ENCODE data around the gene CACNA1H.

The CACNA1H gene

DNA sequence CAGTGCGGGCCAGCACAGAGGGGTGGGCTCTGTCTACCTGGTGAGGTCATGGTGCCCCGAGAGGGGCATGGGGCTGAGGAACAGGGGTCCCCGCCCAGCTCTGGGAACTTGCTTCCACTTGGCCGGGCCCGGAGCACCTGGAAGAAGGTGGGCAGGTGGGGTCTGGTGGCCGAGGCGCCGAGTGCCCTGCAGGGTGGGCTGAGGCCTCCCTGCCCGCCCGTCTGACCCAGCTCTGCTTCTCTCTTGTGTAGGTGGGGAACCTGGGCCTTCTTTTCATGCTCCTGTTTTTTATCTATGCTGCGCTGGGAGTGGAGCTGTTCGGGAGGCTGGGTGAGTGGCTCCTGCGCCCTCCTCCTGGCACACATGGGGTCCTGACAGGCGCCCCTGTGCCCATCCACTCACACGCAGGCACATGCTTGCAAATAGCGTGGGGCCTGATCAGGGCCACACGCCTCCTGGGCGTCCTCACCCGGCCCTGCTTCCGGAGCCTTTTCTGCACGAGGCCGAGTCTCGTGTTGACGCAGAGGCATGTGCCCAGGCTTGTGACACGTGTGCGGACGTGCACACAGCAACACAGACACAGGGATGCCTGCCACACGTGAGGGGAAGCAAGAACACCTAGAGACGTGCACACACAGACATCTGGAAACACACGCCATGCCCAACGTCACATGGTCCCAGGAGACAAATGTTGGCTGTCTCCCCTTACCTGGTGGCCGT, 63.9 kb downstream of the CACNA1H start:
- Histone ChIP-seq H4K20me1 (ENCODE audit: insufficient read depth) (no peaks in the 10 kb centered on the region), H3K27me3 (ENCODE audit: insufficient read depth, low read depth) (peaks cover 97% of the 10 kb centered on the region), H3K36me3 (ENCODE audit: insufficient read depth) (no peaks in the 10 kb centered on the region)

DNA sequence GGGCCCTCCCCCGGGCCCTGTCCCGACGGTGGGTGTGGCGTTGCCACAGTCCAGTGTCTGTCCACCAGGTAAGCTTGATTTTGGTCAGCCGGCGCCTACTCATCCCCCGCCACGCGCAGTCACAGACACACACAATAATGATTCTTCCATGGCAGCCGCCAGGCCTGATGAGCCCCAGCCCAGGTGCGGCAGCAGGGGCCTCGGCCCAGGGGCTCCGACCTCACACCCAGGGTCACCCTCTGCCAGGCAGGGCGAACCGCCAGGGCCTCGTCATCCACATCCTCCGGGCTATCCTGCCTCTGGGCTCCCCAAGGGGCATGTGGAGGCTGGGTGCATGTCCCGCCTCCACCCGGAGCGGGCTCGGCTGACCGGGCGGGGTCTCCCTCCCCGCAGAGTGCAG, 64.6 kb downstream of the CACNA1H start:
- H3K79me2 ChIP-seq (ENCODE audit: insufficient read depth, low read depth) = no peaks in the 10 kb centered on the region
- no peak overlapping the region for H3K4me3 ChIP-seq (IDR thresholded peaks at IDR 0.05; ENCODE audit: insufficient read depth, low read depth, low read length)
- H3K27ac ChIP-seq = no peak overlapping the region
- H3K9ac ChIP-seq = no peak overlapping the region
- no peak overlapping the region for H3K4me2 ChIP-seq
- no peaks in the 10 kb centered on the region for H3K4me1 ChIP-seq (ENCODE audit: low read depth, poor library complexity, severe bottlenecking)
- H2AFZ ChIP-seq (ENCODE audit: low read depth) = no peak overlapping the region
- peaks cover 97% of the 10 kb centered on the region for H3K27me3 ChIP-seq (ENCODE audit: insufficient read depth, low read depth)
- no peaks in the 10 kb centered on the region for H3K36me3 ChIP-seq (ENCODE audit: insufficient read depth)
- H4K20me1 ChIP-seq (ENCODE audit: insufficient read depth) = no peaks in the 10 kb centered on the region
- no peak for TF ChIP-seq CTCF (conservative IDR thresholded peaks at IDR 0.05; ENCODE audit: low read depth, low read length)

More for the DNA sequence above, 63.9 kb downstream of the CACNA1H start:
- Histone ChIP-seq H3K79me2 (ENCODE audit: insufficient read depth, low read depth) (no peaks in the 10 kb centered on the region), H3K9ac (no peak overlapping the region), H2AFZ (ENCODE audit: low read depth) (no peak overlapping the region), H3K27ac (no peak overlapping the region), H3K4me2 (no peak overlapping the region), H3K4me3 (IDR thresholded peaks at IDR 0.05; ENCODE audit: insufficient read depth, low read depth, low read length) (no peak overlapping the region), H3K4me1 (ENCODE audit: low read depth, poor library complexity, severe bottlenecking) (no peaks in the 10 kb centered on the region)
- no peak for TF ChIP-seq CTCF (conservative IDR thresholded peaks at IDR 0.05; ENCODE audit: low read depth, low read length)

GRCh38 chr16:1218061-1218929, 65.4 kb downstream of the CACNA1H start:
- Histone ChIP-seq H3K9ac (no peak overlapping the region), H3K27me3 (ENCODE audit: insufficient read depth, low read depth) (peaks cover 97% of the 10 kb centered on the region), H3K4me2 (no peak overlapping the region), H2AFZ (ENCODE audit: low read depth) (no peak overlapping the region), H4K20me1 (ENCODE audit: insufficient read depth) (no peaks in the 10 kb centered on the region), H3K36me3 (ENCODE audit: insufficient read depth) (no peaks in the 10 kb centered on the region), H3K4me3 (IDR thresholded peaks at IDR 0.05; ENCODE audit: insufficient read depth, low read depth, low read length) (no peak overlapping the region), H3K27ac (no peak overlapping the region), H3K79me2 (ENCODE audit: insufficient read depth, low read depth) (no peaks in the 10 kb centered on the region), H3K4me1 (ENCODE audit: low read depth, poor library complexity, severe bottlenecking) (no peaks in the 10 kb centered on the region)
- TF ChIP-seq CTCF (conservative IDR thresholded peaks at IDR 0.05; ENCODE audit: low read depth, low read length) = no peak

DNA sequence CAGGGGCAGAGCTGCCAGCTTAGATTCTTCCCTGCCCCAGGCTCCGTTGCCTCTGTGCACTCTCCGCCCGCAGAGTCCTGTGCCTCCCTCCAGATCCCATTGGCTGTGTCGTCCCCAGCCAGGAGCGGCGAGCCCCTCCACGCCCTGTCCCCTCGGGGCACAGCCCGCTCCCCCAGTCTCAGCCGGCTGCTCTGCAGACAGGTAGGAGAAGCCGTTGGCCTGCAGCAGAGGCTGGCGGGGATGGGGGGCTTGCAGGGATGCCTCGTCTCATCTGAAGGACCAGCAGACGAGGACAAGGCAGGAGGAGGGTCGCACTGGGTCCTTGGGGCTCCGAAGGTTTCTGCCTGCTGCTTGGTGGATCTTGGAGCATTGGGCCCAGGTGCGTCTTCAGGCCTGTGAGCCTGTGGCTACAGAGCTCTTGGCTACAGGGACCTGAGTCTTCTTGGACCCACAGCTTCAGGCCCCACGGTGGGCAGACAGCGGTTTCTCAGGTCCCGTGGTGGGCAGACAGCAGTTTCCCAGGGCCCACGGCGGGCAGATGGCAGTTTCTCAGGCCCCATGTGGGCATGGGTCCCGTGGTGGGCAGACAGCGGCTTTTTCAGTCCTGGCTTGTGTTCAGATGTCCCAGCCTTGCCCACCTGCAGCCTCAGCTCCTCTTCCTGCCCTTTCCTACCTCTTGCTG, 66.2 kb downstream of the CACNA1H start:
- H3K4me1 ChIP-seq (ENCODE audit: low read depth, poor library complexity, severe bottlenecking) = no peaks in the 10 kb centered on the region
- H3K9ac ChIP-seq = no peak overlapping the region
- H3K36me3 ChIP-seq (ENCODE audit: insufficient read depth) = no peaks in the 10 kb centered on the region
- H3K27ac ChIP-seq = no peak overlapping the region
- H3K4me3 ChIP-seq (IDR thresholded peaks at IDR 0.05; ENCODE audit: insufficient read depth, low read depth, low read length) = no peak overlapping the region
- no peaks in the 10 kb centered on the region for H3K79me2 ChIP-seq (ENCODE audit: insufficient read depth, low read depth)
- H3K4me2 ChIP-seq = no peak overlapping the region
- TF ChIP-seq CTCF (conservative IDR thresholded peaks at IDR 0.05; ENCODE audit: low read depth, low read length) = no peak
- H3K27me3 ChIP-seq (ENCODE audit: insufficient read depth, low read depth) = peaks cover 97% of the 10 kb centered on the region
- no peak overlapping the region for H2AFZ ChIP-seq (ENCODE audit: low read depth)
- no peaks in the 10 kb centered on the region for H4K20me1 ChIP-seq (ENCODE audit: insufficient read depth)
